Activated CD8-positive, alpha-beta memory T cell treated with anti-CD3 and anti-CD28 coated beads, Interleukin-2, amount 10 ng/mL, durations not matched to agents 7 days and 5 days (primary cell): ENCODE results near the gene APBA2. TPM values are rescaled to one million over a fixed set of nuclear protein-coding genes. Genes with fewer than 3 reads are reported as not detected.

Experiments used
- ATAC-seq: fragments of 150-1000 bp; cut with Tn5 transposase; one replicate; pipeline ENCODE4 v1.10.0; 2021; ENCODE audit warnings: moderate library complexity
- CTCF ChIA-PET: fragments of 350-600 bp; sonication (Branson Sonifier 250); formaldehyde crosslinking; loops from one replicate; lab custom pipeline; 2021; ENCODE audit warnings: antibody characterized with exemption; lab: Charles Lee
- DNase-seq: peaks from one replicate; pipeline ENCODE4 v3.0.0-alpha.2; 2020
- H3K27ac Mint-ChIP-seq: one replicate; pipeline ENCODE4 v1.8.0; 2021; ENCODE audit warnings: mild to moderate bottlenecking, mixed read lengths
- H3K27me3 Mint-ChIP-seq: one replicate; pipeline ENCODE4 v1.8.0; 2021; ENCODE audit warnings: mixed read lengths
- H3K36me3 Mint-ChIP-seq: one replicate; pipeline ENCODE4 v1.8.0; 2021; ENCODE audit warnings: mild to moderate bottlenecking, mixed read lengths
- H3K4me1 Mint-ChIP-seq: one replicate; pipeline ENCODE4 v1.8.0; 2021; ENCODE audit warnings: mixed read lengths
- H3K4me3 Mint-ChIP-seq: one replicate; pipeline ENCODE4 v1.8.0; 2021; ENCODE audit warnings: mild to moderate bottlenecking, moderate library complexity, mixed read lengths
- H3K9me3 Mint-ChIP-seq: one replicate; pipeline ENCODE4 v1.8.0; 2022; ENCODE audit warnings: low read depth, mixed read lengths
- total RNA-seq, 2 experiments: library from RNA; stranded (reverse); gene quantifications; one replicate each; pipeline ENCODE4 v1.2.3, GENCODE V29; 2021

The APBA2 gene
- total RNA-seq, 2 experiments from 2014 or later, result 2.6 to 7.9 TPM

DNA sequence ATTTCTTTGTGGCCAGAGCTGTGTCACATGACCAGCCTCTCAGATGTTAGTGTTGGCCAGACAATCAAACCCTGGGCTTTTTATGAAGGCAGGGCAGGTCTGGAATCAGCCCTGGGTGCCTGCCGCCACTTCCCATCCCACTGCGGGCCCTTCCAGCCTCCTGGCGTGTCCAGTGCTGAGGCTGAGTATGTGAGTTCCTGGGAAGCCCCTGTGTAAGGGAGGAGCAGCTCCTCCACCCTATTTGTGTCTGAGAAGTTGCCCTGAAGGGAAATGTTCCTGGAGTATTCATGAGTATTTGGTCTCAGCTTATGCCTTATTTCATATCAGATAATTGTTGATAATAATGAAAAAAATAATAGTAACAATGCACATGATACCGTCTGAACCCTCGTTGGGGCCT, 193.7 kb downstream of the APBA2 start:
- ATAC-seq (no peak), DNase-seq (no peak)
- Mint-ChIP-seq H3K9me3 (no peaks in the 10 kb centered on the region), H3K27ac (no peak overlapping the region), H3K4me3 (no peak overlapping the region), H3K36me3 (no peaks in the 10 kb centered on the region), H3K4me1 (no peaks in the 10 kb centered on the region), H3K27me3 (no peaks in the 10 kb centered on the region)
- CTCF ChIA-PET, result interaction anchor here (0.7 to 3.2 kb wide), 2 partner anchors 11 to 65 kb away, joined by 3 to 22 read pairs; no protein-coding TSS in a partner anchor

GRCh38 chr15:29081781-29082180, 196.0 kb downstream of the APBA2 start:
- H3K27me3 Mint-ChIP-seq, result no peaks in the 10 kb centered on the region
- no peak overlapping the region for H3K27ac Mint-ChIP-seq
- DNase-seq (no peak), ATAC-seq (no peak)
- H3K4me3 Mint-ChIP-seq, result no peak overlapping the region
- peaks cover 1% of the 10 kb centered on the region for H3K36me3 Mint-ChIP-seq
- H3K4me1 Mint-ChIP-seq, result no peaks in the 10 kb centered on the region
- CTCF ChIA-PET, result interaction anchor here (1.7 to 3.2 kb wide), 3 partner anchors 9 to 22 kb away, joined by 6 to 22 read pairs (median 12); no protein-coding TSS in a partner anchor
- H3K9me3 Mint-ChIP-seq, result peaks cover 2% of the 10 kb centered on the region

DNA sequence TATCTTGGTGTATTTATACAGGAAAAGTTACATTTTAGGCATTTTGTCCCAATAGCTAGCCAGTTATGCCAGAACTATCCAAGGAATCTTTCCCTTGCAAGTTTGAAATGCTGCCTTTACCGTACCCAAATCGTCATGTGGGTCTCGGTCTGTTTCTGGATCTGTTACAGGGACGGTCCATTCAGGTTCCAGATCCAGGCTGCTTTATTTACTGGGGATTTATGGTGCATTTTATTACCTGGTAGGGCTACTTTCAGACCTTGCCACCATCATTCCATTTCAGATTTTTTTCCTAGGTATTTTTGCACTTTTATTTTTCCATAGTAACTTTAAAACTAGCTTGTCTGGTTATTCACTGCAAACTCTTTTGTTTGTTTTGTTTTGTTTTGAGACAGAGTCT, 197.4 kb downstream of the APBA2 start:
- Mint-ChIP-seq H3K36me3 (peaks cover 1% of the 10 kb centered on the region), H3K4me3 (no peak overlapping the region), H3K27ac (no peak overlapping the region), H3K27me3 (no peaks in the 10 kb centered on the region), H3K9me3 (peaks cover 2% of the 10 kb centered on the region), H3K4me1 (peaks cover 8% of the 10 kb centered on the region)
- ATAC-seq (no peak), DNase-seq (no peak)
- CTCF ChIA-PET, result interaction anchor here (1.7 to 2.5 kb wide), 2 partner anchors 19 to 21 kb away, joined by 6 to 12 read pairs; no protein-coding TSS in a partner anchor

DNA sequence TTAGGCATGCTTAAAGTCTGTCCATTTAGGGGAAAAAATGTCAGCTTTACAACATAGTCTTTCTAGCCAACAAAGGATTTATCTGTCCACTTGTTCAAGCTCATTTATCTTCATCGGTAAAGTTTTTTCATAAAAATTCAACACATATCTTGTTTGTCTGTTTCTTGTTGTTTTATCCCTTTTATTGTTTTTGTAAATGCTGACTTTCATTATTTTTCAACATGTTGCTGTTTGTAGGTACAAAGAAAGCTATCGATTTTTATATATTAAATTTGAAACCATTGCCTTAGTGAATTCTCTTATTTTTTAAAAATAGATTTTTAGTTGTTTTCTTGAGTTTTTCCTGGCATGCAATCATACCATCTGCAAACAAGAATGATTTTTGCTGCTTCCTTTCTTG, 198.1 kb downstream of the APBA2 start:
- Mint-ChIP-seq H3K4me1 (peaks cover 15% of the 10 kb centered on the region), H3K36me3 (peaks cover 1% of the 10 kb centered on the region)
- CTCF ChIA-PET, result interaction anchor here (2.5 kb wide), 1 partner anchor 18 kb away, joined by 12 read pairs; no protein-coding TSS in a partner anchor

DNA sequence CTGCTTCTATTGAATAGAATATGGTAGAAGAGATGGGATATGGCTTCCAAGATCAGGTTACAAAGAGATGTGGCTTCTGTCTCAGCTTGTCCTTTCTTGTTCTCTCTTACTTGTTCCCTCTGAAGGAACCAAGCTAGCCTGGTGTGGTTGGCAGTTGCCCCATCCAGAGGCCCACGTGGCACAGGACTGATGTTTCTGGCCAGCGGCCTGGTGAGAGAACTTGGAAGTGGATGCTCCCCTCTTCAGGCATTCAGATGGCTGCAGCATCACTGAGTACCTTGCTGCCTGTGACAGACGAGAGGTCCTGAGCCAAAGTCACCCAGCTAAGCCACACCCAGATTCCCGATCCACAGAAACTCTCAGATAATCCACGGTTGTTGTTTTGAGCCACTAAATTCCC, 200.2 kb downstream of the APBA2 start:
- DNase-seq (no peak), ATAC-seq (no peak)
- H3K9me3 Mint-ChIP-seq, result peaks cover 2% of the 10 kb centered on the region
- H3K4me1 Mint-ChIP-seq, result peaks cover 27% of the 10 kb centered on the region
- H3K36me3 Mint-ChIP-seq, result peaks cover 1% of the 10 kb centered on the region
- H3K27me3 Mint-ChIP-seq, result no peaks in the 10 kb centered on the region
- CTCF ChIA-PET, result interaction anchor here (0.9 kb wide), 1 partner anchor 16 kb away, joined by 4 read pairs; no protein-coding TSS in a partner anchor
- no peak overlapping the region for H3K4me3 Mint-ChIP-seq
- no peak overlapping the region for H3K27ac Mint-ChIP-seq

More for the DNA sequence above, 198.1 kb downstream of the APBA2 start:
- Mint-ChIP-seq H3K4me3 (no peak overlapping the region), H3K9me3 (peaks cover 2% of the 10 kb centered on the region), H3K27me3 (no peaks in the 10 kb centered on the region), H3K27ac (no peak overlapping the region)
- no peak for DNase-seq
- ATAC-seq, result no peak

DNA sequence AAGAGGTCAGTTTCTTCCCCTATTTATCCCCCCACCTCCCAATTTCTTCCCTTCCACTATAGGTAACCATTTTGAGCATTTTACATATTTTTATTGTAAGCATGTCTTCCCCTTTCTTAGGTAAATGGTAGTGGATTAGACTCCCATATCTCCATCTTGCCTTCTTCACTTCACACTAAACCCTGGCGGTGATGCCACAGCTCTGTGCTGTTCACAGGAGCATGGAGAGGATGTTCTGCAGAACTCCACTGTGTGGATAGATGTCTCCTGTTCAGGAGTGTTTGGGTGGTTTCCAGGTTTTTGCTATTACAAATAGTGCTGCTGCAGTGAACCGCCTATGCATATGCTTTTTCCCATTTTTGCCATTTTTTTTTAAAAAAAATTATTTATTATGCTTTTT, 201.1 kb downstream of the APBA2 start:
- CTCF ChIA-PET, result interaction anchor here (0.9 to 7.6 kb wide), 2 partner anchors 15 to 16 kb away, joined by 4 to 78 read pairs; no protein-coding TSS in a partner anchor
- Mint-ChIP-seq H3K27me3 (no peaks in the 10 kb centered on the region), H3K4me1 (peaks cover 27% of the 10 kb centered on the region), H3K4me3 (no peak overlapping the region), H3K9me3 (peaks cover 2% of the 10 kb centered on the region), H3K27ac (no peak overlapping the region), H3K36me3 (peaks cover 1% of the 10 kb centered on the region)
- DNase-seq (no peak), ATAC-seq (no peak)

GRCh38 chr15:29087521-29088285, 201.9 kb downstream of the APBA2 start:
- Mint-ChIP-seq H3K27ac (no peak overlapping the region), H3K4me1 (peaks cover 27% of the 10 kb centered on the region), H3K9me3 (peaks cover 2% of the 10 kb centered on the region), H3K4me3 (no peak overlapping the region), H3K36me3 (peaks cover 1% of the 10 kb centered on the region), H3K27me3 (no peaks in the 10 kb centered on the region)
- DNase-seq, result no peak
- CTCF ChIA-PET, result interaction anchor here (0.9 to 7.6 kb wide), 2 partner anchors 15 to 146 kb away, joined by 3 to 78 read pairs; no protein-coding TSS in a partner anchor
- no peak for ATAC-seq

- ATAC-seq (no peak), DNase-seq (no peak)
- Mint-ChIP-seq H3K4me3 (no peak overlapping the region), H3K9me3 (peaks cover 2% of the 10 kb centered on the region), H3K27ac (peak overlapping the region; percentile 22), H3K36me3 (peaks cover 1% of the 10 kb centered on the region), H3K4me1 (peaks cover 27% of the 10 kb centered on the region), H3K27me3 (no peaks in the 10 kb centered on the region)
- CTCF ChIA-PET, result interaction anchor here (1.0 to 7.6 kb wide), 10 partner anchors 11 to 153 kb away, joined by 3 to 78 read pairs (median 20); no protein-coding TSS in a partner anchor
Observed at GRCh38 chr15:29088666-29089065, 202.9 kb downstream of the APBA2 start.

DNA sequence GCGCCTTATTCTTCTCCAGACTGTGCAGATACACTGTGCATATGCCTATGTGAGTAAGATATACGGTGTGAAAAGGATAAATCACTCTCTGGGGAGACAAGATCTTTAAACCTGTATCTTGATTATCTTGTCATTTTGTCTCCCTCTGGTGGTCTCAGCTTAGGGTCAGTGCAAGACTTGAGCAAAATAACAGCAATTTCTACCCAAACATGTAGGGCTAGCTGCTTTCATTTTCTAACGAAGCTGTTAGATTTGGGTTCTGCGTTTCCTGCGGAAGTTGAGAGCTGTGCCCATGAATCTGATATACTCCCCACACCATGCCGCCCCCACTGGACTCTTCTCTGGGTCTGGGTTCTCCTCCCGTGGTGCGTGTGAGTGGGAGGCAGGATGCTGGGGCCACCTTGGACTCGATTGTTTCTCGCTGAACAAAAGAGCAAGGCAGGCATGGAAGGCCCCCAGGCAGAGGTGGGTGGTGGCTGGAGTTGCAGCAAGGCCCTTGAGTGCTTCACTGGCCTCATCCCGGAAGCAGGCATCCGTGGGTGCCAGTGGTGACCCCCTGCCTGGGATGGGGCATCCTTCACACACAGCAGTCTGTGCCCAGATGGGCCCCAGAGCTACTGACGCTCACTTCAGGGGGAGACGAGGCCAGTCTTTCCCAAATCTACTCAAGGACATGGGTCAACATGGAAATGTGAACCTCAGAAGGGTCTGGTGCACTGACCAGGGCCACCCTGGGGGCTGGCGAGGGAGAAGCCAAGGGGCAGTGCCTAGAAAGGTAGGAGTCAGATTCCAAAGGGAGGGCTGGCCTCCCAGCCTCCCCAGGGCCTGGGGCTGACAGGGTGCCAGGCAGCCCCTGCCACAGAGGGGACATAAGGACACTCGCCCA, 204.2 kb downstream of the APBA2 start:
- peaks cover 27% of the 10 kb centered on the region for H3K4me1 Mint-ChIP-seq
- H3K27ac Mint-ChIP-seq, result peak overlapping the region; percentile 91
- peak; percentile 77 for ATAC-seq
- peaks cover 1% of the 10 kb centered on the region for H3K36me3 Mint-ChIP-seq
- H3K9me3 Mint-ChIP-seq, result no peaks in the 10 kb centered on the region
- H3K4me3 Mint-ChIP-seq, result peak overlapping the region; percentile 68
- CTCF ChIA-PET, result interaction anchor here (0.7 to 7.6 kb wide), 40 partner anchors 10 to 300 kb away, joined by 3 to 78 read pairs (median 6); no protein-coding TSS in a partner anchor
- H3K27me3 Mint-ChIP-seq, result no peaks in the 10 kb centered on the region
- DNase-seq, result peak; percentile 73

DNA sequence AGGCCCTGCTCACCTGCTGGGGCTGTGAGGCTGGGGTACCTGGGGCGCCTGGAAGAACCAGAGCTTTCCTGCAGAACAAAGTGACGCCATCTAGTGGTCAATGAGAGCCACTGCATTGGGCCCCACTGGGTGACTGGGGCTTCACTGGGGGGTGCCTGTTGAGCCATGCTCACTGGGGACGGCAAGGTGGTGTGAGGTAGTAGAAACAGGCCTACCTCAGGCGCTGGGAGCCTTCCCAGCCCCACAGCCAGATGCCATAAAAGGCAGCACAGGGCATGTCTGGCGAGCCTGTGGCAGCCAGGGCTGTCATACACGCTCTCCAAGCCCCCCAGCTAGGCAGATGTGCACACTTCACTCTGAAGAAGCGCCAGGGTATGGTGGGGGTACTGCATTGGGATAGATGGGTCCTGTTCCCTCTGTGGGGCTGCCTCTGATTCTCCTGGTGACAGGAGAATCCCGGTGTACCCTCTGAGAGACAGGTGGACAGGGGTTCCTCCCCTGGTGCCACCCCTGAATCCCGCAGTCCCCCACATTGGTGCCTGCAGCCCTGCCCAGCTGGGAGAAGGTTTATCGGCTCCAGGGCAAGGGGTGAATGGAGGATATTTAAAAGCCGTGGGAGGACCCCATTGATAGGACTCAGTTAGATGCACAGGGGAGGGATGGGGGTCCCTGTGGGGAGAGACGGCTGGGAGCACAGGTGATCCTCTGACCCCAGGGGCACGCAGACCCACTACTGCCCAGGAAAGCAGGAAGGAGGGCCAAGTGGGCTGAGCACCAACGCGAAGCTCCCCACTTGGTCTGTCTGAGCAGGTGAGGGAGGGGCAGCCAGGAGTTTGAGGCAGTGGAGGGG, 205.1 kb downstream of the APBA2 start:
- DNase-seq (peak; percentile 78), ATAC-seq (peak; percentile 73)
- Mint-ChIP-seq H3K4me3 (peak overlapping the region; percentile 68), H3K4me1 (peaks cover 27% of the 10 kb centered on the region), H3K36me3 (no peaks in the 10 kb centered on the region), H3K27me3 (no peaks in the 10 kb centered on the region), H3K27ac (peak overlapping the region; percentile 91), H3K9me3 (no peaks in the 10 kb centered on the region)
- CTCF ChIA-PET, result interaction anchor here (0.9 to 7.6 kb wide), 34 partner anchors 9 to 301 kb away, joined by 3 to 78 read pairs (median 6); no protein-coding TSS in a partner anchor

- H3K27me3 Mint-ChIP-seq, result no peaks in the 10 kb centered on the region
- no peak for ATAC-seq
- H3K4me3 Mint-ChIP-seq, result no peak overlapping the region
- DNase-seq, result no peak
- H3K36me3 Mint-ChIP-seq, result no peaks in the 10 kb centered on the region
- peak overlapping the region; percentile 13 for H3K27ac Mint-ChIP-seq
- peaks cover 27% of the 10 kb centered on the region for H3K4me1 Mint-ChIP-seq
- H3K9me3 Mint-ChIP-seq, result no peaks in the 10 kb centered on the region
- CTCF ChIA-PET, result interaction anchor here (2.4 to 7.6 kb wide), 9 partner anchors 8 to 108 kb away, joined by 7 to 78 read pairs (median 17); no protein-coding TSS in a partner anchor
Observed at GRCh38 chr15:29091666-29092065, 205.9 kb downstream of the APBA2 start.
